HUDEP-2 (cell line): ENCODE measurements around the gene ATP5MC3.
"Not testable (repeated sequence)": the region's sequence is repeated elsewhere in the genome, so short reads cannot be mapped to it uniquely, and the experiment has no call there.

ENCODE experiments used
- DNase-seq, 76 experiments: peaks; one replicate each; lab custom pipeline; 2025; ENCODE audit not compliant: unreplicated experiment in 76 of 76; lab: John Stamatoyannopoulos, UW

The ATP5MC3 gene

DNA sequence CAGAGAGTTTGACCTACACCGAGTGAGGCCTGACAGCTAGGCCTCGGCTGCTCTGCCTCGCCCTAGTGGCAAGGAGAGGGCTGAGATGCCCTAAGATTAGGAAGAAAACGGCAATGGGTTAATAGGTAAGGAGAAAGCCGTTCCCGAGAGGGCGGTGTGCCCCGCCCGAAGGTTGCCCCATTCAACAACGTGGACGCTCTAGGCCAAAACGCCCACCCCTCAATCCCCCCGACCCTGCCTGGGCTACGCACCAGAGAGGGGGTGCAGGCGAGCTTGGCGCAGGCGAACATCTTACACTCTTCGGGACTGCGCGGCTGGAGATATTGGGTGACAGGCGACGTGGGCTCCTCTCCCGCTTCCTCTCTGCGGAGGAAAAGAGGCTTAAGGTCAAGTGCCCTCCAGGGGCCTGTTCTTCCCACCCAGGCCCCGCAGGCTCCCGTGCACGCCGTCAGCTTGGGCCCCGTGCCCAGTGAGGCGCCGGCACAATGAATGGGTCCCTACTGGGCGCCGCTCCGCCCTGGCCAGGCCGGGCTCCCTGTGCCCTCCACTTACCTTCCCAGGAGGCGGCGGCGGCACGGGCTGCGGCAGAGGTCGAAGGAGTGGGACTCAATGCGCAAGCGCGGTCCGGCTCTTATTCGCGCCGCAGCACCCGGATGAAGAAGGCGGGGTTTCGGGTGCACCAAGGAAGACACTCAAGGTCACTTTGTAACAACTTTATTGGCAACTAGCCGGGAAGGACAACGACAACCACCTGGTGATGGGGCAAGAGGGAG lies at the start of gene ATP5MC3:
TSS of gene ATP5MC3 (minus strand) at position 607 of the 773 bp plus-strand sequence. CDS start at position 290, 317 bp downstream.
- DNase-seq: peak in 75 of 76 experiments; percentile 41 to 96 (median 86)

GRCh38 chr2:175228601-175229000 lies 47.1 kb upstream of the ATP5MC3 start:
- DNase-seq: not testable (repeated sequence)

GRCh38 chr2:175228179-175228578 lies 46.7 kb upstream of the ATP5MC3 start:
- DNase-seq: no peak

GRCh38 chr2:175227393-175227792 lies 45.9 kb upstream of the ATP5MC3 start:
- no peak for DNase-seq

DNA sequence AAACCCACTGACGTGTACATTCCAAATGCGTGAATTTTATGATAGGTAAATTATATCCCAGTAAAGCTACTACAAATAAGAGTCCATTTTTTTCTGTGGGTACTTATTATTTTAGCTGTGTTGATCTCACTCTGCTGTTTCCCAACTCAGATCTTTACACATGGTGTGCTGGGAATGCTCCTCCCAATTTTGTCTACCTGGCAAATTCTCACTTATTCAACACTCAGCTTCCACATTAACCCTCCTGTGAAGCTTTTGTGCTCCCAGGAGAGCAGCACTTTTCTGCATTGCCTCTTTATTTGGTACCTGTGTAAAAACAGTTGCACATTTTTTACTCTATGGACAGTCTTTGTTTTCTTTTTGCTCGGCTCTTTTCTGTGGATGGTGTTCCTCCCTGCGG lies 38.6 kb upstream of the ATP5MC3 start:
- DNase-seq: no peak

- no peak for DNase-seq
Measured at GRCh38 chr2:175218551-175218950, 37.0 kb upstream of the ATP5MC3 start.

GRCh38 chr2:175207741-175208438 lies 26.4 kb upstream of the ATP5MC3 start:
- DNase-seq: no peak

- DNase-seq: no peak
Measured at GRCh38 chr2:175206866-175207265, 25.4 kb upstream of the ATP5MC3 start.

DNA sequence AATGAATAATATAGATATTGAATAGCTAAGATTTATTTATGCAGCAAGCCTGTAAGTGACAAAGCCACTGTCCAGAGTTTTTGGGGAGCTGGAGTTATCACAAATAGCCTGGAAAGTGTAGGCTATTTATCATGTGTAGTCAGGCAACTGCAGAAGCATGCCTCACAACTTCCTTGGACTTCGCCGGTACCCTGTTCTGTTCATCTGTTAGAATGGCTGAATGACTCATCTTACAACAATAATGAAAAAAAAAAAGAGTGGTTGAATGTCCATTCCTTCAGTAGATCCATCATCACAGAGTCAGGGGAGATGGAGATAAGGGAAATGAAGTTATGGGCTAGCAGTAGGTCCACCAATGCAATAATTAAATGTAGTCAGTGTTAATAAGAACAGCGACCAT lies 24.0 kb upstream of the ATP5MC3 start:
- no peak for DNase-seq

- DNase-seq: peak in 39 of 76 experiments; percentile 1 to 62 (median 21)
Measured at GRCh38 chr2:175203621-175204496, 22.3 kb upstream of the ATP5MC3 start.

- DNase-seq: no peak
Measured at GRCh38 chr2:175195012-175195411, 13.5 kb upstream of the ATP5MC3 start.

- DNase-seq: no peak
Measured at GRCh38 chr2:175188761-175189160, 7.3 kb upstream of the ATP5MC3 start.

GRCh38 chr2:175187378-175187777 lies 5.9 kb upstream of the ATP5MC3 start:
- peak in 23 of 76 experiments; percentile 7 to 63 (median 33) for DNase-seq

- no peak for DNase-seq
Measured at GRCh38 chr2:175183674-175184073, 2.2 kb upstream of the ATP5MC3 start.

DNA sequence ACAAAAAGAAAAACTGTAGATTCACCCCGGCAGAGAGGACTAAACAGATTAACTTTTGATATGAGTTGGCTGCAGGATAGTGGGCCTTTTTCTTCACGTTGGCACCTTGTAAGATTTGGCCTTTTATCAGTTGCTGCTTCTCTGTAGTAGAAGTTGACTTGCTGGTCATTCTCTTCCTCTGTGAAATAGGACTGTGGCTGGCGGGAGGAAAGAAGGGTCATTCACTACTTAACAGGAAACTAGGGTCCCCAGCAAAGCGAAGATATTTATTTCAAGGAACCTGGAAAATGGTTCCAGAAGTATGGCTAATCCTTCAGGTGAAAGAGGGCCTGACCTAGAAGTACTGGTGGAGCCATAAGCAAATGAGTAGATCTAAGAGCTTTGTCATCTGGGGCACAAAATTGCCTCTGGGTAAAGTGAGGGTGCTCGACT lies 383 bp upstream of the ATP5MC3 start:
- peak in 2 of 76 experiments; percentile 27 to 43 for DNase-seq

DNA sequence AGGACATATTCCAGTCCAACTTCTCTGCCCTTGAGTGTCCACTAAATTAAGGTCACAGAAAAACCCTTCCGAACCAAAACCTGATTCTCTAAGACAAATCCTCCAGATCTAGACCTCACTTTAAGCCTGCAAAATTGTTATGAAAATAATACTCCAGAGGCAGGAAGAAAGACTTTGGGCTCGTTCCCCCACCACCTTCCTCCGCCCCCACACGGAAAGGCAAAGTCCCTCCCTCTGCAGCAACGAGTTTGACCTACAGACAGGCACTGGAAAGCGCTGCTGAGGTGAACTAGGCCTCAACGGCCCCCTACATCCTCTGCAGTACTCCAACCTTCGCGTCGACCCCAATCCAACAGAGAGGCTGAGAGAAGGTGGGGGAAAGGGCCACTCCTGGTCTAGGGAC lies 808 bp downstream of the ATP5MC3 start:
- DNase-seq: peak in 60 of 76 experiments; percentile 0 to 73 (median 39)

DNA sequence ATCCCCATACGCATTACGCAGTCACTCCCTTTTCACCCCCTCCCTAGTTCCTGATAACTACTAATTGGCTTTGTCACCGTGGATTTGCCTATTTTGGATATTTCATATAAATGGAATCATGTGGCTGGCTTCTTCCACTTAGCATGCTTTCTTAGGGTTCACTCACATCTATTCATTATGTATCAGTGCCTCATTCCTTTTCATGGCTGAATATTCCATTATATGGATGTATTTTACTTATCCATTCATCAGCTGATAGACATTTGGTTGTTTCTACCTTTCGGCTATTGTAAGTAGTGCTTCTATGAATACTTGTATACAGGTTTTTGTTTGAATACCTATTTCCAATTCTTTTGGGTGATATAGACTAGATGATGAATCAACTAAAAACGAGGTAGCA lies 4.9 kb downstream of the ATP5MC3 start:
- DNase-seq: no peak

GRCh38 chr2:175175896-175176295 lies 5.6 kb downstream of the ATP5MC3 start:
- no peak for DNase-seq

GRCh38 chr2:175175320-175175719 lies 6.2 kb downstream of the ATP5MC3 start:
- peak in 1 of 76 experiments; percentile 8 for DNase-seq

DNA sequence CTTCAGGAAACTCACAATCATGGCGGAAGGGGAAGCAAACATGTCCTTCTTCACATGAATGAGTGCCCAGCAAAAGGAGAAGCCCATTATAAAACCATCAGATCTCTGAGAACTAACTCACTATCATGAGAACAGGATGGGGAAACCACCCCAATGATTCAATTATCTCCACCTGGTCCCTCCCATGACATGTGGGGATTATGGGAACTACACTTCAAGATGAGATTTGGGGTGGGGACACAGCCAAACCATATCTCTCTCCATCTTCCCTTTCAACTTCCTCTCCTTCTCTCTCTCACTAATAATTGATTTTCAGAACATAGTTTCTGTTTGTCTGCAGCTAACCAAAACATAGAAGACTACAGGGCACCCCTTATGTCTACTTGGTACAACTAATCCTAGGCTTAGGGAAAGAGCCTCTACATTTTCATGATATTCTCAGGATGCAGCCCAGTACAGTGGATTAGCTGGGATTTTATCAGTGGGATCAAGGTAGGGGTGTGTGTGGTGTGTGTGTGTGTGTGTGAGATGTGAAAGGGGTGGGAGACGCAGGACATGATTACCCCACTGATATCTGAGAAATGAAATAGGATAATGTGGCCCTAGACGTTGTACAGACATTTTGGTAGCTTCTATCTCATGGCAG lies 10.7 kb downstream of the ATP5MC3 start:
- DNase-seq: peak in 3 of 76 experiments; percentile 3 to 24 (median 3)
